HCT116 (cell line): ENCODE results near the gene PDCL3.

Experiments
- CTCF ChIP-seq, 3 experiments: fragments of 200-600 bp in 1 of 3; sonication (generic) in 1 of 3; IDR thresholded peaks in 2 of 3; conservative IDR thresholded peaks in 1 of 3; 2 replicates each; pipeline ENCODE4 v1.5.1; 2012 to 2017; ENCODE audit warnings: low read depth in 2 of 3, low read length in 2 of 3, antibody characterized with exemption in 1 of 3, borderline replicate concordance in 1 of 3, control low read depth in 1 of 3, mild to moderate bottlenecking in 1 of 3, mixed read lengths in 1 of 3, mixed run types in 1 of 3, moderate library complexity in 1 of 3; ENCODE audit not compliant: insufficient read depth in 1 of 3
- FOSL1 ChIP-seq: IDR thresholded peaks from 2 replicates; pipeline ENCODE4 v1.6.1; 2012; ENCODE audit warnings: low read depth
- POLR2A ChIP-seq: IDR thresholded peaks from 2 replicates; pipeline ENCODE4 v1.7.0; 2011; ENCODE audit warnings: borderline replicate concordance; ENCODE audit not compliant: insufficient read depth, insufficient read length; ENCODE audit errors: extremely low read depth
- POLR2AphosphoS5 ChIP-seq: IDR thresholded peaks from 2 replicates; pipeline ENCODE4 v1.6.1; 2011; ENCODE audit warnings: mild to moderate bottlenecking, low read depth, low read length, moderate library complexity
- TCF7L2 ChIP-seq: IDR thresholded peaks from 2 replicates; pipeline ENCODE4 v1.7.0; 2011; ENCODE audit warnings: borderline replicate concordance, inconsistent platforms; ENCODE audit not compliant: insufficient read depth, insufficient read length; ENCODE audit errors: extremely low read depth
- ZNF274 ChIP-seq: fragments of 200-500 bp; sonication (Bioruptor generic); IDR thresholded peaks from 2 replicates; pipeline ENCODE4 v1.6.1; 2014; ENCODE audit warnings: mild to moderate bottlenecking, low read depth, low read length, inconsistent platforms

GRCh38 chr2:100592226-100592625 lies 29.4 kb downstream of the PDCL3 start:
- TF ChIP-seq POLR2AphosphoS5 (no peak), CTCF (IDR thresholded peaks at IDR 0.05 in 2 of 3, conservative IDR thresholded peaks at IDR 0.05 in 1 of 3; ENCODE audit: borderline replicate concordance in 1 of 3, insufficient read depth in 1 of 3, low read depth in 2 of 3, low read length in 2 of 3) (no peak), ZNF274 (no peak), TCF7L2 (no peak), FOSL1 (no peak), POLR2A (no peak)
